AG09319 (cell line): ENCODE measurements around the gene SLC10A2.
"Not testable (repeated sequence)": the region's sequence is repeated elsewhere in the genome, so short reads cannot be mapped to it uniquely, and the experiment has no call there.

Source experiments
- DNase-seq: peaks from one replicate; pipeline ENCODE4 v3.0.0-alpha.2; 2010; ENCODE audit warnings: low read depth; ENCODE audit errors: extremely low read depth
- CTCF ChIP-seq: IDR thresholded peaks from 2 replicates; pipeline ENCODE4 v1.5.1; 2011; ENCODE audit warnings: low read depth, mild to moderate bottlenecking, inconsistent platforms, low read length, moderate library complexity

The SLC10A2 gene

GRCh38 chr13:103099722-103100293 is 33.6 kb upstream of the SLC10A2 start:
- no peak for TF ChIP-seq CTCF
- no peak for DNase-seq

- no peak for DNase-seq
- no peak for TF ChIP-seq CTCF
Measured at GRCh38 chr13:103098535-103098934, 32.3 kb upstream of the SLC10A2 start.

- DNase-seq: no peak
- TF ChIP-seq CTCF: no peak
Measured at GRCh38 chr13:103097366-103097928, 31.2 kb upstream of the SLC10A2 start.

GRCh38 chr13:103093649-103094048 is 27.4 kb upstream of the SLC10A2 start:
- DNase-seq: not testable (repeated sequence)

- DNase-seq: no peak
- TF ChIP-seq CTCF: no peak
Measured at GRCh38 chr13:103087275-103087674, 21.1 kb upstream of the SLC10A2 start.

- no peak for TF ChIP-seq CTCF
- DNase-seq: no peak
Measured at GRCh38 chr13:103081435-103081834, 15.2 kb upstream of the SLC10A2 start.

GRCh38 chr13:103078158-103078557 is 11.9 kb upstream of the SLC10A2 start:
- TF ChIP-seq CTCF: no peak
- DNase-seq: no peak

- no peak for TF ChIP-seq CTCF
- no peak for DNase-seq
Measured at GRCh38 chr13:103068836-103069235, 2.6 kb upstream of the SLC10A2 start.
